Colonic mucosa (tissue), 4 donors: ENCODE data around the gene BSDC1. TPM values are rescaled to one million over a fixed set of nuclear protein-coding genes. Genes with fewer than 3 reads are reported as not detected.

Experiments used
- DNase-seq: peaks from one replicate; pipeline ENCODE4 v3.0.0-alpha.2; 2020
- H3K27ac ChIP-seq: fragments of 200-600 bp; one replicate; pipeline ENCODE4 v1.8.0; 2021
- H3K27me3 ChIP-seq: fragments of 200-600 bp; one replicate; pipeline ENCODE4 v1.8.0; 2021
- H3K36me3 ChIP-seq: fragments of 200-600 bp; one replicate; pipeline ENCODE4 v1.8.0; 2021
- H3K4me1 ChIP-seq: fragments of 200-600 bp; one replicate; pipeline ENCODE4 v1.8.0; 2021; ENCODE audit warnings: mild to moderate bottlenecking
- H3K4me3 ChIP-seq: fragments of 200-600 bp; one replicate; pipeline ENCODE4 v1.8.0; 2021
- H3K9ac ChIP-seq, 2 donors: one replicate each; pipeline ENCODE4 v1.7.0; 2013; ENCODE audit warnings: control low read depth in 2 of 2, low read depth in 2 of 2, low read length in 2 of 2
- H3K9me3 ChIP-seq: fragments of 200-600 bp; one replicate; pipeline ENCODE4 v1.8.0; 2021
- intact Hi-C: fragments of 100-400 bp; cut with DNase I; formaldehyde crosslinking; loops from one replicate; pipeline ENCODE4 v1.14.1; 2022
- total RNA-seq, 2 donors: library from RNA; stranded (reverse); fragmentation: NEBNext Ultra II Directional in 1 of 2; extraction: Animal tissue kit (Norgen Biotek cat#: 25700) in 1 of 2; gene quantifications; one replicate each; pipeline ENCODE4 v1.2.1, GENCODE V29; 2021
- TF ChIP-seq, protein P1 (sequence below): fragments of 200-600 bp; IDR thresholded peaks from one replicate; pipeline ENCODE4 v1.8.0; 2022; ENCODE audit warnings: antibody characterized with exemption, mild to moderate bottlenecking
- donor health status: healthy.
- donor health status: DM: no; HTN: no; CAD: no.
- donor health status: DM: no; HTN: no; CAD: no.

BSDC1 gene
- total RNA-seq, 2 donors from 2014 or later = 65.7 to 76.8 TPM

DNA sequence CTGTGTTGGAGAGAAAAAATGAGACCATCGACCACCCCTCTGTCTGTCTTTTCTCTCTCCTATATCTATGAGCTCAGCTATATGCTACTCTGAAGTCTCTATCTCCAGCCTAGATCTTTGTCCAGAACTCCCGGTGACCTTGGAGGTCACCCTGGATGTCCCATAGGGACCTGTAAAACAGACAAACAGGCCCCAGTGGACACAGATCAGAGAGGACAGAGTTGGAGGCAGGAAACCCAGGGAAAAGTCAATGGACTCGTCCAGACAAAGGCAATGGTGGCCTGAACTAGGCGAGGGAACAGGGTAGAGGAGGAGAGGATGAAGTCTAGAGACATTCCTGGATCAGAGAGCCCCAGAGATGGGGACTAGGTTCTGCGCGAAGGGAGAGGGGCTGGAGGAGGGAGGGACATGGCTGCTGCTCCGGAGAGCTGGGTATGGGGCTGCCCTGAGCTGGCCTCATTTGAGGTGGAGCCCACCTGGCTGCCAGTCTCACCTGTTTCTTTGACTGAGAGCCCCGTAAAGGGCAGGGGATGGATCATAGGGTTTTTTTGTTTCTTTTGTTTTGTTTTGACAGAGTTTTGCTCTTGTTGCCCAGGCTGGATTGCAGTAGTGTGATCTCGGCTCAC lies 47.6 kb downstream of the BSDC1 start:
- H3K4me1 ChIP-seq = no peaks in the 10 kb centered on the region
- H3K27ac ChIP-seq = no peak overlapping the region
- no peaks in the 10 kb centered on the region for H3K36me3 ChIP-seq
- intact Hi-C loops = no loop called here
- TF ChIP-seq, protein P1, sequence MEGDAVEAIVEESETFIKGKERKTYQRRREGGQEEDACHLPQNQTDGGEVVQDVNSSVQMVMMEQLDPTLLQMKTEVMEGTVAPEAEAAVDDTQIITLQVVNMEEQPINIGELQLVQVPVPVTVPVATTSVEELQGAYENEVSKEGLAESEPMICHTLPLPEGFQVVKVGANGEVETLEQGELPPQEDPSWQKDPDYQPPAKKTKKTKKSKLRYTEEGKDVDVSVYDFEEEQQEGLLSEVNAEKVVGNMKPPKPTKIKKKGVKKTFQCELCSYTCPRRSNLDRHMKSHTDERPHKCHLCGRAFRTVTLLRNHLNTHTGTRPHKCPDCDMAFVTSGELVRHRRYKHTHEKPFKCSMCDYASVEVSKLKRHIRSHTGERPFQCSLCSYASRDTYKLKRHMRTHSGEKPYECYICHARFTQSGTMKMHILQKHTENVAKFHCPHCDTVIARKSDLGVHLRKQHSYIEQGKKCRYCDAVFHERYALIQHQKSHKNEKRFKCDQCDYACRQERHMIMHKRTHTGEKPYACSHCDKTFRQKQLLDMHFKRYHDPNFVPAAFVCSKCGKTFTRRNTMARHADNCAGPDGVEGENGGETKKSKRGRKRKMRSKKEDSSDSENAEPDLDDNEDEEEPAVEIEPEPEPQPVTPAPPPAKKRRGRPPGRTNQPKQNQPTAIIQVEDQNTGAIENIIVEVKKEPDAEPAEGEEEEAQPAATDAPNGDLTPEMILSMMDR = no peak
- H3K9me3 ChIP-seq = no peaks in the 10 kb centered on the region
- DNase-seq = no peak
- H3K9ac ChIP-seq = no peak overlapping the region
- no peaks in the 10 kb centered on the region for H3K27me3 ChIP-seq
- no peak overlapping the region for H3K4me3 ChIP-seq

DNA sequence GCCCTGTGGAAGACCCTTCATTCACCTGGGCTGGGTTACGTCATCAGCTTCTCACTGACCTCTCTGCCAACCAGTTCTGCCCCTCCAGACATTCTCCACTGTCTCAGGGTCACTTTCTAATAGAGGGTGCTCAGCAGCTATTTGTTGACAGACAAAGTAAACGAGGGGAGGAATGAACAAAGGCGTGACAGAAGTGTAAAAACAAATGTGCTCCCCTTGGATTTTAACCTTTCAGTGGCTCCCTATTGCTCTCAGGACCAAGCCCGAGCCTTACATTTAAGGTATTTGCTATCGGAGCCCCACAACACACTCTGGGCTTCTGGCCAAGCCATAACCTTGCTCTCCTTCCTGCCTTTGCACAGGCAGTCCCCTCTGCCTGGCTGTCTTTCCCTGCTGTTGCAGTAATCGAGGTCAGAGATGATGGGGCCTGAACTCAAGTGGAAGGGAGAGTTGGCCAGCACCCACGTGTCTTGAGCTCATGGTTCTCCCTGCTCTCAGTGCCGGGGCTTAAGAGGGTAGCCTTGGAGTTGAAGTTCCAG lies 48.9 kb downstream of the BSDC1 start:
- Histone ChIP-seq H3K27ac (no peak overlapping the region), H3K9ac (no peak overlapping the region), H3K4me1 (no peaks in the 10 kb centered on the region), H3K27me3 (no peaks in the 10 kb centered on the region), H3K36me3 (no peaks in the 10 kb centered on the region), H3K9me3 (no peaks in the 10 kb centered on the region), H3K4me3 (no peak overlapping the region)
- intact Hi-C loops = no loop called here
- DNase-seq = no peak
- TF ChIP-seq, protein P1 = no peak

DNA sequence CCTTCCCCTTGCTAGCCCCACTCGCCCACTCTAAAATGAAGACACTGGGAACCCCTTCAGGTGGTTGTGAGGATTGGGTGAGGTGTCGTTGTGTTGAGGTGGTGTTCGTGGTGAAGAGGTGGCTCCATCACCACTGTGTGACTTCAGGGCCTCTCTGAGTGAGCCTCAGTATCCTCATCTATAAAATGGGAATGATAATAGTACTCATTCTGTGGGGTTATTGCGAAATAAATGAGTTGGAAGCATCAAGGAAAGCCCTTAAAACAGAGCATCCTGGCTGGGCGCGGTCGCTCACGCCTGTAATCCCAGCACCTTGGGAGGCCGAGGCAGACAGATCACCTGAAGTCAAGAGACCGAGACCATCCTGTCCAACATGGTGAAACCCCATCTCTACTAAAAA lies 51.5 kb downstream of the BSDC1 start:
- Histone ChIP-seq H3K9ac (peak overlapping the region in 1 of 2 donors; percentile 8), H3K27me3 (no peaks in the 10 kb centered on the region), H3K4me3 (no peak overlapping the region), H3K36me3 (no peaks in the 10 kb centered on the region), H3K27ac (no peak overlapping the region), H3K4me1 (peaks cover 12% of the 10 kb centered on the region), H3K9me3 (no peaks in the 10 kb centered on the region)
- intact Hi-C loops = no loop called here
- TF ChIP-seq, protein P1 = no peak
- no peak for DNase-seq

DNA sequence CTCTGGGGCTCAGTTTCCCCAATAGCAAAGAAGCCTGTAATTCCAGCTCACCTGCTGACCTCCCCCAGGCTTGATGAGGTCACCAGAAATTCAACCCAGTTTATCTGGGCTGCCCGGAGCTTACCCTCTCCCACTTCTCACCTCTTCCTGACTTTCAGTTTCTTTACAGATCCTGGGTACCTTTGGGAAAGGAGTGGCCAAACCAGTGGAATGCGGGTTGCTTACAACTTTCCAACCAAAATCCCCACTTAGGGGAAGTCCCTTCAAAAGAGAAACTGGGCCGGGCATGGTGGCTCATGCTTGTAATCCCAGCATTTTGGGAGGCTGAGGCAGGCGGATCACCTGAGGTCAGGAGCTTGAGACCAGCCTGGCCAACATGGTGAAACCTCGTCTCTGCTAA lies 52.3 kb downstream of the BSDC1 start:
- intact Hi-C loops = no loop called here
- H3K4me1 ChIP-seq = peaks cover 14% of the 10 kb centered on the region

DNA sequence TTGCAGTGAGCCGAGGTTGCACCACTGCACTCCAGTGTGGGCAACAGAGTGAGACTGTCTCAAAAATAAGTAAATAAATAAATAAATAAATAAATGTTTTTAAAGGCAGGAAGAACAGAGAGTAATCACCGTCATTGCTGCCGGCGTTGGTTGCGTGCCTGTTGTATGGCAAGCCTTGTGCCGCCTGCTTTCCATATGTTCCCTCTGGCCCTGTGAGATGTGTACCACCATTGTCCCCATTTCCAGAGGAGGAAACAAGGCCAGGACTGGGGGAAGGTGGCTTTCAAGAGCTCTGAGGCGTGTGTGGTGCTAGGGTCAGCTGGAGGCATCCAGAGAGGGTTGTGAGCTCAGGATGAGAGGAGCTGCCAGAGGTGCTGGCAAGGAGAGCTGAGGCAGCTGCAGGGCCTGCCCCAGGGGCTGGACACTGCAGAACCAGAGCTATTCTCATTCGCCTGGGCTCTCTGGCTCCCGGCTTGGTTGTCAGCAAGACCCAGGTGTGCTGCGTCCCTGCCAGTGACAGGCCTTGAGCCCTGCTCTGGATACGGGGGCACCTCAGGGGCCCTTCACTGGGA lies 53.0 kb downstream of the BSDC1 start:
- H3K4me1 ChIP-seq = peaks cover 21% of the 10 kb centered on the region
- H3K27me3 ChIP-seq = no peaks in the 10 kb centered on the region
- H3K9ac ChIP-seq = no peak overlapping the region
- TF ChIP-seq, protein P1 = no peak
- intact Hi-C loops = no loop called here
- H3K27ac ChIP-seq = no peak overlapping the region
- no peak overlapping the region for H3K4me3 ChIP-seq
- H3K9me3 ChIP-seq = no peaks in the 10 kb centered on the region
- H3K36me3 ChIP-seq = no peaks in the 10 kb centered on the region
- DNase-seq = no peak

More for the DNA sequence above, 52.3 kb downstream of the BSDC1 start:
- no peaks in the 10 kb centered on the region for H3K9me3 ChIP-seq
- no peak overlapping the region for H3K4me3 ChIP-seq
- TF ChIP-seq, protein P1 = no peak
- no peaks in the 10 kb centered on the region for H3K36me3 ChIP-seq
- DNase-seq = no peak
- H3K9ac ChIP-seq = no peak overlapping the region
- H3K27ac ChIP-seq = no peak overlapping the region
- no peaks in the 10 kb centered on the region for H3K27me3 ChIP-seq
